ENCODE results near the gene CELSR1.
A peak's percentile ranks its signal among the peaks of the same experiment; 100 is the strongest.

The CELSR1 gene

GRCh38 chr22:46356496-46357480 lies 180.6 kb downstream of the CELSR1 start:
- H3K4me3 ChIP-seq (replicated peaks; ENCODE audit: insufficient read depth, low read length): no peak overlapping the region
- no peak for TF ChIP-seq POLR2AphosphoS5 (IDR thresholded peaks at IDR 0.05; ENCODE audit: low read depth)
- TF ChIP-seq REST (IDR thresholded peaks at IDR 0.05; ENCODE audit: insufficient replicate concordance, low read depth): no peak
- no peak for TF ChIP-seq GABPA (IDR thresholded peaks at IDR 0.05; ENCODE audit: low read depth)
- TF ChIP-seq SPI1 (IDR thresholded peaks at IDR 0.05; ENCODE audit: borderline replicate concordance, low read depth): no peak
- H3K27ac ChIP-seq (replicated peaks): no peak overlapping the region
- H3K27me3 ChIP-seq (ENCODE audit: insufficient read depth, poor library complexity, severe bottlenecking): no peaks in the 10 kb centered on the region
- no peak for DNase-seq (ENCODE audit: low read depth in 1 of 2, low spot score in 1 of 2)

GRCh38 chr22:46355996-46356471 lies 181.4 kb downstream of the CELSR1 start:
- TF ChIP-seq GABPA (IDR thresholded peaks at IDR 0.05; ENCODE audit: low read depth) (no peak), POLR2AphosphoS5 (IDR thresholded peaks at IDR 0.05; ENCODE audit: low read depth) (no peak), REST (IDR thresholded peaks at IDR 0.05; ENCODE audit: insufficient replicate concordance, low read depth) (no peak), CTCF (IDR thresholded peaks at IDR 0.05; ENCODE audit: insufficient read depth, low read length) (no peak), SPI1 (IDR thresholded peaks at IDR 0.05; ENCODE audit: borderline replicate concordance, low read depth) (no peak)
- H3K4me3 ChIP-seq (replicated peaks; ENCODE audit: insufficient read depth, low read length): no peak overlapping the region
- no peak overlapping the region for H3K27ac ChIP-seq (replicated peaks)

GRCh38 chr22:46355369-46355995 lies 181.9 kb downstream of the CELSR1 start:
- no peak for TF ChIP-seq GABPA (IDR thresholded peaks at IDR 0.05; ENCODE audit: low read depth)
- peak; percentile 73 for TF ChIP-seq CTCF (IDR thresholded peaks at IDR 0.05; ENCODE audit: insufficient read depth, low read length)
- no peak overlapping the region for H3K4me3 ChIP-seq (replicated peaks; ENCODE audit: insufficient read depth, low read length)
- H3K27me3 ChIP-seq (ENCODE audit: insufficient read depth, poor library complexity, severe bottlenecking): no peaks in the 10 kb centered on the region
- peak in 1 of 2 experiments; percentile 60 for DNase-seq (ENCODE audit: low read depth in 1 of 2, low spot score in 1 of 2)
- no peak overlapping the region for H3K27ac ChIP-seq (replicated peaks)

More at GRCh38 chr22:46355996-46356471, 181.4 kb downstream of the CELSR1 start:
- H3K27me3 ChIP-seq (ENCODE audit: insufficient read depth, poor library complexity, severe bottlenecking): no peaks in the 10 kb centered on the region
- no peak for DNase-seq (ENCODE audit: low read depth in 1 of 2, low spot score in 1 of 2)

GRCh38 chr22:46354993-46355305 lies 182.5 kb downstream of the CELSR1 start:
- TF ChIP-seq CTCF (IDR thresholded peaks at IDR 0.05; ENCODE audit: insufficient read depth, low read length) (no peak), POLR2AphosphoS5 (IDR thresholded peaks at IDR 0.05; ENCODE audit: low read depth) (no peak), REST (IDR thresholded peaks at IDR 0.05; ENCODE audit: insufficient replicate concordance, low read depth) (no peak), GABPA (IDR thresholded peaks at IDR 0.05; ENCODE audit: low read depth) (no peak), SPI1 (IDR thresholded peaks at IDR 0.05; ENCODE audit: borderline replicate concordance, low read depth) (no peak)
- Histone ChIP-seq H3K27ac (replicated peaks) (no peak overlapping the region), H3K4me3 (replicated peaks; ENCODE audit: insufficient read depth, low read length) (no peak overlapping the region), H3K27me3 (ENCODE audit: insufficient read depth, poor library complexity, severe bottlenecking) (no peaks in the 10 kb centered on the region)
- no peak for DNase-seq (ENCODE audit: low read depth in 1 of 2, low spot score in 1 of 2)
